B cell (primary cell): Measurements from ENCODE around the gene UNC79. TPM values are rescaled to one million over a fixed set of nuclear protein-coding genes. Genes with fewer than 3 reads are reported as not detected.
"Not testable (repeated sequence)": the region's sequence is repeated elsewhere in the genome, so short reads cannot be mapped to it uniquely, and the experiment has no call there.

ENCODE experiments used
- ATAC-seq: fragments of 200-7000 bp; cut with Tn5 transposase; one replicate; pipeline ENCODE4 v1.10.0; 2021; ENCODE audit warnings: low read depth, mild to moderate bottlenecking, moderate number of reproducible peaks, moderate library complexity
- CTCF ChIA-PET: fragments of 350-600 bp; sonication (Branson Sonifier 250); formaldehyde crosslinking; loops from one replicate; lab custom pipeline; 2021; ENCODE audit warnings: antibody characterized with exemption, inconsistent platforms; lab: Charles Lee
- POLR2A ChIA-PET: fragments of 350-600 bp; sonication (Branson Sonifier 250); formaldehyde crosslinking; loops from one replicate; lab custom pipeline; 2021; ENCODE audit warnings: antibody characterized with exemption; lab: Charles Lee
- DNase-seq: peaks from one replicate; pipeline ENCODE4 v3.0.0; 2013
- H2AFZ ChIP-seq: 2 replicates; pipeline ENCODE4 v1.6.1; 2012; ENCODE audit warnings: mild to moderate bottlenecking, low read depth, low read length; ENCODE audit not compliant: insufficient read depth, poor library complexity, severe bottlenecking
- H3K27ac ChIP-seq, 2 donors: 1 replicate in 1 of 2; 2 replicates in 1 of 2; pipeline ENCODE4 v1.5.1; 2012 to 2013; ENCODE audit warnings: low read length in 2 of 2, mild to moderate bottlenecking in 2 of 2, moderate library complexity in 1 of 2
- H3K27me3 ChIP-seq, 4 experiments: fragments of 200-600 bp in 1 of 4; sonication (generic) in 1 of 4; replicated peaks in 1 of 4; 1 replicate in 2 of 4; 2 replicates in 2 of 4; pipeline versions ENCODE4 v1.6.1 to v1.7.0; 2013 to 2016; ENCODE audit warnings: low read length in 3 of 4, mild to moderate bottlenecking in 2 of 4, mixed read lengths in 1 of 4, moderate library complexity in 1 of 4; ENCODE audit not compliant: insufficient read depth in 4 of 4, control insufficient read depth in 3 of 4; ENCODE audit errors: control extremely low read depth in 1 of 4
- H3K36me3 ChIP-seq, 2 experiments: replicated peaks in 1 of 2; 1 replicate in 1 of 2; 2 replicates in 1 of 2; pipeline versions ENCODE4 v1.6.1 to v1.7.1; 2013; ENCODE audit warnings: low read length in 1 of 2; ENCODE audit not compliant: insufficient read depth in 2 of 2, control insufficient read depth in 1 of 2; ENCODE audit errors: control extremely low read depth in 1 of 2, extremely low read depth in 1 of 2
- H3K4me1 ChIP-seq, 2 donors: fragments of 200-600 bp in 1 of 2; sonication (generic) in 1 of 2; 1 replicate in 1 of 2; 2 replicates in 1 of 2; pipeline versions ENCODE4 v1.5.1 to v1.6.1; 2013 to 2017; ENCODE audit warnings: low read length in 2 of 2; ENCODE audit not compliant: control insufficient read depth in 2 of 2, insufficient read depth in 2 of 2
- H3K4me2 ChIP-seq: replicated peaks from 2 replicates; pipeline ENCODE3; 2012; ENCODE audit warnings: mild to moderate bottlenecking, low read depth, low read length; ENCODE audit not compliant: poor library complexity, severe bottlenecking
- H3K4me3 ChIP-seq, 5 experiments: fragments of 200-600 bp in 1 of 5; sonication (generic) in 1 of 5; 1 replicate in 3 of 5; 2 replicates in 2 of 5; pipeline versions ENCODE4 v1.5.1 to v1.7.0; 2011 to 2016; ENCODE audit warnings: low read length in 4 of 5, mild to moderate bottlenecking in 4 of 5, low read depth in 2 of 5, control low read depth in 1 of 5, moderate library complexity in 1 of 5; ENCODE audit not compliant: insufficient read depth in 1 of 5; ENCODE audit errors: control extremely low read depth in 1 of 5, extremely low read depth in 1 of 5
- H3K79me2 ChIP-seq: fragments of 200-600 bp; sonication (generic); one replicate; pipeline ENCODE4 v1.6.0; 2016; ENCODE audit warnings: low read length; ENCODE audit not compliant: control insufficient read depth, insufficient read depth
- H3K9ac ChIP-seq: fragments of 200-600 bp; sonication (generic); 2 replicates; pipeline ENCODE4 v1.6.1; 2017; ENCODE audit warnings: mild to moderate bottlenecking, low read length, moderate library complexity
- H3K9me3 ChIP-seq, 3 donors: one replicate each; pipeline versions ENCODE4 v1.6.1 to v1.7.1; 2013; ENCODE audit warnings: low read length in 2 of 3; ENCODE audit not compliant: control insufficient read depth in 2 of 3, insufficient read depth in 1 of 3; ENCODE audit errors: control extremely low read depth in 1 of 3
- H4K20me1 ChIP-seq: 2 replicates; pipeline ENCODE4 v1.6.0; 2012; ENCODE audit warnings: mild to moderate bottlenecking, low read length; ENCODE audit not compliant: insufficient read depth, control insufficient read depth, poor library complexity, severe bottlenecking
- H3K27ac Mint-ChIP-seq: one replicate; pipeline ENCODE4 v1.8.0; 2021; ENCODE audit warnings: mixed read lengths
- H3K27me3 Mint-ChIP-seq: one replicate; pipeline ENCODE4 v1.8.0; 2021; ENCODE audit warnings: mixed read lengths
- H3K4me1 Mint-ChIP-seq: one replicate; pipeline ENCODE4 v1.8.0; 2021; ENCODE audit warnings: mixed read lengths
- H3K4me3 Mint-ChIP-seq: one replicate; pipeline ENCODE4 v1.8.0; 2021; ENCODE audit warnings: mixed read lengths
- H3K9me3 Mint-ChIP-seq: one replicate; pipeline ENCODE4 v1.8.0; 2022; ENCODE audit warnings: mixed read lengths; ENCODE audit not compliant: insufficient read depth
- EZH2 ChIP-seq: IDR thresholded peaks from 2 replicates; pipeline ENCODE4 v1.6.1; 2012; ENCODE audit warnings: borderline replicate concordance, low read depth, mild to moderate bottlenecking, moderate library complexity, low read length; ENCODE audit not compliant: insufficient read depth, poor library complexity, severe bottlenecking
- WGBS: methylation state at CpG from one replicate; pipeline ENCODE4 v1.1.5; 2013; ENCODE audit warnings: missing lambda C conversion rate; ENCODE audit not compliant: insufficient coverage; 5-methylcytosine and 5-hydroxymethylcytosine counted together
- intact Hi-C: fragments of 100-400 bp; cut with micrococcal nuclease; formaldehyde crosslinking; loops from one replicate; pipeline ENCODE4 v1.10.0; 2022
- polyA plus RNA-seq: library from polyadenylated mRNA; depleted of rRNA; stranded (reverse); fragments of >200 nt; gene quantifications from 2 replicates; pipeline ENCODE4 v1.2.3, GENCODE V29; 2012
- total RNA-seq, 2 donors: library from RNA; stranded (reverse); fragments of 120-200 nt in 1 of 2; gene quantifications; 1 replicate in 1 of 2; 2 replicates in 1 of 2; pipeline versions ENCODE4 v1.2.3 to v1.2.4, GENCODE V29; 2013 to 2022
- TF ChIP-seq, protein P1 (sequence below): fragments of 200-600 bp; IDR thresholded peaks from one replicate; pipeline ENCODE4 v1.8.0; 2022; ENCODE audit warnings: antibody characterized with exemption, mild to moderate bottlenecking

Gene UNC79
- total and polyA plus RNA-seq, 2 donors (not counting 1 experiment from before 2014, with no cell fraction given), result 0.04 to 0.15 TPM

DNA sequence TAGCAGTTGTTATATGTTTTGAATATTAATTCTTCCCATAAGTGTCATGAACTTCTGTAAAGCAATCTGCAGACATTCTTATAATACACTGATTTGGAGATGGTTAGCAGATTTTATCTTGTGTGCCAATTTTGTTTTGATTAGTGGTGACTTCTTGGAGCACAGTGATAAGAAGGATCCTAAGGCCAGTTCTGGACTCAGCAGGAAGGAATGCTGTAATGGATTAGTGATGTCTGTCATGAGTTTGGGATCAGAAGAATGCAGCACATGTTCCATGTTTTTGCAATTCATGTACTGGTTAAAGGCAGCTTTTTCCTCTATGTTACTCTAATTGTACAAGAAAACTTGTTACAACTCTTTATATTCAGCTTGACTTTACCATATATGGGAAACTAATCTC, 91.5 kb downstream of the UNC79 start:
- TF ChIP-seq, protein P1, sequence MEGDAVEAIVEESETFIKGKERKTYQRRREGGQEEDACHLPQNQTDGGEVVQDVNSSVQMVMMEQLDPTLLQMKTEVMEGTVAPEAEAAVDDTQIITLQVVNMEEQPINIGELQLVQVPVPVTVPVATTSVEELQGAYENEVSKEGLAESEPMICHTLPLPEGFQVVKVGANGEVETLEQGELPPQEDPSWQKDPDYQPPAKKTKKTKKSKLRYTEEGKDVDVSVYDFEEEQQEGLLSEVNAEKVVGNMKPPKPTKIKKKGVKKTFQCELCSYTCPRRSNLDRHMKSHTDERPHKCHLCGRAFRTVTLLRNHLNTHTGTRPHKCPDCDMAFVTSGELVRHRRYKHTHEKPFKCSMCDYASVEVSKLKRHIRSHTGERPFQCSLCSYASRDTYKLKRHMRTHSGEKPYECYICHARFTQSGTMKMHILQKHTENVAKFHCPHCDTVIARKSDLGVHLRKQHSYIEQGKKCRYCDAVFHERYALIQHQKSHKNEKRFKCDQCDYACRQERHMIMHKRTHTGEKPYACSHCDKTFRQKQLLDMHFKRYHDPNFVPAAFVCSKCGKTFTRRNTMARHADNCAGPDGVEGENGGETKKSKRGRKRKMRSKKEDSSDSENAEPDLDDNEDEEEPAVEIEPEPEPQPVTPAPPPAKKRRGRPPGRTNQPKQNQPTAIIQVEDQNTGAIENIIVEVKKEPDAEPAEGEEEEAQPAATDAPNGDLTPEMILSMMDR, result no peak
- TF ChIP-seq EZH2, result no peak
- no peak overlapping the region for H3K4me3 ChIP-seq
- H3K27ac ChIP-seq, result no peak overlapping the region
- H3K9me3 ChIP-seq, result peaks cover 0 to 32% (median 14%) of the 10 kb centered on the region in 3 donors
- Mint-ChIP-seq H3K27me3 (peaks cover 4% of the 10 kb centered on the region), H3K9me3 (peaks cover 20% of the 10 kb centered on the region), H3K4me3 (no peak overlapping the region), H3K4me1 (peaks cover under 1% of the 10 kb centered on the region), H3K27ac (no peak overlapping the region)
- H4K20me1 ChIP-seq, result no peaks in the 10 kb centered on the region
- H3K36me3 ChIP-seq, result no peaks in the 10 kb centered on the region
- POLR2A ChIA-PET, result no interaction called here
- H3K27me3 ChIP-seq, result peaks cover 0 to 7% (median 0%) of the 10 kb centered on the region in 4 experiments
- no peak for ATAC-seq
- no peaks in the 10 kb centered on the region for H3K79me2 ChIP-seq
- no peaks in the 10 kb centered on the region for H3K4me1 ChIP-seq
- H3K9ac ChIP-seq, result no peak overlapping the region
- CTCF ChIA-PET, result no interaction called here
- no peak overlapping the region for H3K4me2 ChIP-seq
- no peak for DNase-seq
- intact Hi-C loops, result no loop called here
- H2AFZ ChIP-seq, result no peak overlapping the region

- CTCF ChIA-PET, result not testable (repeated sequence)
Measured at GRCh38 chr14:93525216-93525615, 94.5 kb downstream of the UNC79 start.

More at GRCh38 chr14:93525216-93525615, 94.5 kb downstream of the UNC79 start:
- H4K20me1 ChIP-seq, H3K27me3 Mint-ChIP-seq, H3K4me3 ChIP-seq, H3K27ac ChIP-seq, H3K36me3 ChIP-seq, H3K4me3 Mint-ChIP-seq, H3K4me1 ChIP-seq, H3K4me2 ChIP-seq, H2AFZ ChIP-seq, intact Hi-C loops, ATAC-seq, DNase-seq, H3K27ac Mint-ChIP-seq, H3K79me2 ChIP-seq, POLR2A ChIA-PET, H3K4me1 Mint-ChIP-seq, H3K9ac ChIP-seq: not testable (repeated sequence)
- H3K9me3 ChIP-seq, result peaks cover 0 to 12% (median 11%) of the 10 kb centered on the region in 3 donors
- 89% methylated on average over 4 of the region's 5 CpGs for WGBS
- peaks cover 0 to 12% (median 0%) of the 10 kb centered on the region in 4 experiments for H3K27me3 ChIP-seq
- H3K9me3 Mint-ChIP-seq, result peaks cover 14% of the 10 kb centered on the region
